HepG2 (cell line): Measurements from ENCODE around the gene SMIM41. TPM values are rescaled to one million over a fixed set of nuclear protein-coding genes. Genes with fewer than 3 reads are reported as not detected.
A peak's percentile ranks its signal among the peaks of the same experiment; 100 is the strongest.

Experiments
- DPF2 ChIP-seq: sonication (generic); formaldehyde crosslinking; IDR thresholded peaks from 2 replicates; pipeline ENCODE4 v1.4.0; 2020; ENCODE audit warnings: mild to moderate bottlenecking, low read depth, missing genetic modification reagents, borderline replicate concordance
- HMG20B ChIP-seq: conservative IDR thresholded peaks from 2 replicates; pipeline ENCODE4 v1.6.1; 2016; ENCODE audit warnings: missing genetic modification reagents, missing compliant biosample characterization
- MIER2 ChIP-seq: IDR thresholded peaks from 2 replicates; pipeline ENCODE4 v1.6.1; 2016; ENCODE audit warnings: missing biosample characterization, missing genetic modification reagents
- NR2F1 ChIP-seq, 2 experiments: fragments of 450-650 bp in 1 of 2; formaldehyde crosslinking in 1 of 2; IDR thresholded peaks; 2 replicates each; pipeline versions ENCODE4 v1.5.0 to v1.6.1; 2016 to 2020; ENCODE audit warnings: mild to moderate bottlenecking in 1 of 2, missing compliant biosample characterization in 1 of 2, missing genetic modification reagents in 1 of 2, moderate library complexity in 1 of 2
- PCBP1 ChIP-seq: fragments of 200-400 bp; formaldehyde crosslinking; IDR thresholded peaks from 2 replicates; pipeline ENCODE4 v1.6.1; 2017; ENCODE audit warnings: mild to moderate bottlenecking, low read depth, low read length, borderline replicate concordance
- REST ChIP-seq, 2 experiments: IDR thresholded peaks; 2 replicates each; pipeline ENCODE4 v1.6.1; 2011 to 2012; ENCODE audit warnings: low read length in 2 of 2, borderline replicate concordance in 1 of 2, low read depth in 1 of 2, mild to moderate bottlenecking in 1 of 2, moderate library complexity in 1 of 2
- SIN3B ChIP-seq: fragments of 150-350 bp; IDR thresholded peaks from 2 replicates; pipeline ENCODE4 v1.6.1; 2014; ENCODE audit warnings: low read length
- SMAD9 ChIP-seq: sonication (generic); formaldehyde crosslinking; IDR thresholded peaks from 2 replicates; pipeline ENCODE4 v1.5.1; 2020; ENCODE audit warnings: mild to moderate bottlenecking, missing genetic modification reagents
- ZKSCAN5 ChIP-seq: sonication (generic); formaldehyde crosslinking; IDR thresholded peaks from 2 replicates; pipeline ENCODE4 v1.5.1; 2020; ENCODE audit warnings: mild to moderate bottlenecking, missing genetic modification reagents
- ZNF446 ChIP-seq: sonication (generic); formaldehyde crosslinking; IDR thresholded peaks from 2 replicates; pipeline ENCODE4 v1.5.0; 2020; ENCODE audit warnings: mild to moderate bottlenecking, missing genetic modification reagents
- polyA plus RNA-seq, 8 experiments: library from polyadenylated mRNA; depleted of rRNA in 3 of 8; stranded (reverse) in 7 of 8; unstranded in 1 of 8; fragments of >200 nt; fragmentation: Illumina TruSeq in 4 of 8; extraction: Trizol in 4 of 8; gene quantifications; 2 replicates each; pipeline versions ENCODE4 v1.2.1 to v1.2.3, GENCODE V29; 2011 to 2016; ENCODE audit warnings: low read depth in 4 of 8, missing spikeins in 1 of 8, mixed read lengths in 1 of 8; ENCODE audit not compliant: insufficient read depth in 1 of 8
- total RNA-seq, 5 experiments: library from RNA; depleted of rRNA; stranded (reverse); fragments of >200 nt; fragmentation: Illumina TruSeq; extraction: Trizol; gene quantifications; 2 replicates each; pipeline ENCODE4 v1.2.3, GENCODE V29; 2016; ENCODE audit warnings: low read depth in 1 of 5
- TF ChIP-seq, protein P1 (sequence below): sonication (generic); formaldehyde crosslinking; IDR thresholded peaks from 2 replicates; pipeline ENCODE4 v1.9.0; 2021; ENCODE audit warnings: missing genetic modification reagents, mild to moderate bottlenecking, borderline replicate concordance

SMIM41 gene
- total and polyA plus RNA-seq, 2 of the 13 experiments (the other 11 are each of a cell fraction or from before 2014, with no cell fraction given), result not detected

- TF ChIP-seq REST (IDR thresholded peaks at IDR 0.05; ENCODE audit: borderline replicate concordance in 1 of 2, low read depth in 1 of 2, low read length in 2 of 2) (peak; percentile 79 to 92), ZNF446 (CRISPR knock-in tag) (no peak), NR2F1 (CRISPR knock-in tag; IDR thresholded peaks at IDR 0.05) (no peak), DPF2 (CRISPR knock-in tag) (no peak), SIN3B (no peak), HMG20B (no peak), SMAD9 (CRISPR knock-in tag) (no peak), PCBP1 (no peak), ZKSCAN5 (CRISPR knock-in tag) (no peak), MIER2 (peak; percentile 88)
- TF ChIP-seq, protein P1, sequence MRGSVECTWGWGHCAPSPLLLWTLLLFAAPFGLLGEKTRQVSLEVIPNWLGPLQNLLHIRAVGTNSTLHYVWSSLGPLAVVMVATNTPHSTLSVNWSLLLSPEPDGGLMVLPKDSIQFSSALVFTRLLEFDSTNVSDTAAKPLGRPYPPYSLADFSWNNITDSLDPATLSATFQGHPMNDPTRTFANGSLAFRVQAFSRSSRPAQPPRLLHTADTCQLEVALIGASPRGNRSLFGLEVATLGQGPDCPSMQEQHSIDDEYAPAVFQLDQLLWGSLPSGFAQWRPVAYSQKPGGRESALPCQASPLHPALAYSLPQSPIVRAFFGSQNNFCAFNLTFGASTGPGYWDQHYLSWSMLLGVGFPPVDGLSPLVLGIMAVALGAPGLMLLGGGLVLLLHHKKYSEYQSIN (CRISPR knock-in tag), result no peak
These were observed 37.8 kb upstream of the SMIM41 start (continued) for GRCh38 chr12:52041695-52042123.
